HG03442 (cell line): ENCODE results near the gene ADAM12.

ENCODE experiments used
- ATAC-seq: cut with Tn5 transposase; IDR thresholded peaks from one replicate; pipeline ENCODE4 v1.9.1; 2021; ENCODE audit warnings: mild to moderate bottlenecking, moderate library complexity; ENCODE audit not compliant: unreplicated experiment

The ADAM12 gene

DNA sequence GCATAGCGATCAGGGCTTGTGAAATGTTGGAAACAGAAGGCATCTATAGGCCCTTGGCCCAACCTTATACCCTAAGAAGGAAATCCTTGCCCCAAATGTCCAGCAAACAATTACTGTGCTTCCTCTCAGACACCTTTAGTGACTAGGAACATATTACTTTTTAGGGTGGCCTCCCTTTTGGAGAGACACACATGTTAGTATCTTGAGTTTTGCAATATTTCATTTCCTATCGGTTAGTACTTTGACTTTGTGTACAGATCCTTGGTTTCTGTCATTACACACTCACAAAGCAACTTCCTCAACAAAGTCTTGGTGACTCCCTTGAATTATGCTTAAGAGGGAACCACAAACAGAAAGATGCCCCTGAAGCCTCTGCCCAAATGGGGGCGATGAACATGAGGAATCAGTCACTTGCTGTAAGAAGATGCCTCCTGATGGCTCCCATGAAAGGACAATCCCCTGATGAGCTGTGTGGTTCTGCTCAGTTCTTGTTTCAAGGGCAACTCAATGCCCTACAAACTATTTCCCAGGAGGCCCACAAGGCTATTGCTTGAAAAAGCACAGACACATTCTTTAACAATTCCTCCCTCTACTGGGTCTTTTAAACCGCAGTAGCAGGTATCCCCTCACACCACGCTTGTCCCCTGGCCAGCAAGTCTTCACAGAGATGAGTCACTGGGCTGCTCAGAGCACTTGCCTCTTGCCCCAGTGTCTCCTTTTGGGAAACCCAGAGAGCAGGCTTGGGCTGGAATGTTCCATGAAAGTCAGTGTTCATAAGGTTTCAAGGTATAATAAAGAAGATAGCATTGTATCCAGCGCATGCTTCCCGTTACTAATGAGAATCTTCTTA is 295.7 kb downstream of the ADAM12 start:
- no peak for ATAC-seq

DNA sequence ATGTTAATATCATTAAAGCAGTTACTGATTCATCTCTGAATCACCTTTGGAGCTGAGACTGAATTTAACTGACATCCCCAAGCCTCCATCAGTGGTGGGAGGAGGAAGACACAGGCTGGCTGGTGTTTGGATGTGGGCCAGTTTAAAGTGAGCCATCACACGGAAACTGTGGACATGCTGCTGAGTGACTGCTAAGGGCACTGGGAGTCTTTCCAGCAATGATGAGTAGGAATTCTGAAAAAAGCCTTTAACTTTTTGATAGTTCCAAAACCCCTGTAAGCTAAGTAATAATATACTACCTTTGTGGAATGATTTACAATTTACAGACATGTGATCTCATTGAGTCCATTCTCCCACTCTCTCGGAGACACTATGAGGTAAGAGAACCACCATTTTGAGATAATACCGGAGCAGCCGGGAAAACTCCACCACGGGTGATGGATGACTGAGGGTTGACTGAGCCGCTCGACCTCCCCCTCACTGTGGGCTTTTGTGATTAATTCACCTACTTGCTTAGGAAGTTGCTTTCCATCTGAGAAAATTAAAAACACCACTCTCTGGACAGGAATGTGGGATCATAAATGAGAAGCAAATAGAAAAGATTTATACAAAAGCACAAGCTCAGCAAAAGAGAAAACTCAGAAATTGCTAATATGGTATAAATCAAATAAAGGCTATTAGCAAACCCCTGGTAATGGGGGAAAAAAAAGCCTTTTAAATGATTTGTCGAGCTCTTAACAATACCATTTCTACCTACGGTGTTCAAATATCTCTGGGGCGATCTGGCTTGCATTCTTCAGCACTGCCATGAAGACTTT is 297.2 kb downstream of the ADAM12 start:
- ATAC-seq = no peak

DNA sequence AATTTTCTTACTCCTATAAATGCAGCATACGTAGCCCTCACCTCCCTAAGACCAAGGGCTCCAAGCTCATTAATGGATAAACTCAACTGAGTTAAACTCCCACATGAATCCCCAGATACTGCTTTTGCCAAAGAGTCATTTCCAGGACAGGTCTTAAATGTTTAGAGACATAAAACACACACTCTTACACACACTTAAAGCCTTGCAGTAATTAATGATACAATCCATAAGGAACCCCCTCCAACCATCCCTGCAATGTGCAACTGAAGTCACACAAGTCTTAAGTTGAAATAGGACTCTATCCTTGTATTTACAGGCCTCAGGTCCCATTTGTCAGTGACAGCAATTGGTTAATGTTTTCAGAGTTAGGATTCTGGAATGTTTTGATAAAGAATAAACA is 297.8 kb downstream of the ADAM12 start:
- ATAC-seq = no peak

DNA sequence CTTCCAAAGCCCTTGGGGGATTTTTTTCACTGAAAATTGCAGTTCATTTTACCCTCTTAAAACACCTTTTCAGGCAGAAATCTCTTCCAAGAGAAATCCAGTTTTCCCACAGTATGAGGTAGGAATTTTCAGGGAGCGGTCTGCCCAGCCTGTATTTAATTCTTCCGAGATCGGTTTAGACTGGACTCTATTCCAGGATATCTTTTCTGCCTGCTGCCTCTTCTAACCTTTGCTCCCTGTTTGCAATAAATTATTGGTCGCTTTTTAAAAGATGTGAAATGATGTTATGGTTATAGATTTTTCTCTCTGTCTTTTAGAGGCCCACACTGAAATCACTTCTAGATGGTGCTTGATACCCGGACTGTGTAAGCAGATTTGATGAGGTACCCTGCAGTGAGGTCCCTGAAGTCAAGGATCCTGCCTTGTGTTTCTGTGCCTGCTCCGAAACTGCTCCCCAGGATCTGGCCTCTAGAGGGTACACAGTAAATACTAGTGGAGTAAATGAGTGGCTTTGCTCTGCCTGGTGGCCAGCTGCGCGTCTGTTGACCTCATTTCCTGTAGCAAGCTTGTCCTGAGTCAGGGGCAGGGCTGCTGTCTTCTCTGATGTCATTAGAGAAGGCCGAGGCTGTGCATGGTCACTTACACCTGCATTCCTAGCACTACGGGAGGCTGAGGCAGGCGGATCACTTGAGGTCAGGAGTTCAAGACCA is 300.3 kb downstream of the ADAM12 start:
- ATAC-seq = no peak

DNA sequence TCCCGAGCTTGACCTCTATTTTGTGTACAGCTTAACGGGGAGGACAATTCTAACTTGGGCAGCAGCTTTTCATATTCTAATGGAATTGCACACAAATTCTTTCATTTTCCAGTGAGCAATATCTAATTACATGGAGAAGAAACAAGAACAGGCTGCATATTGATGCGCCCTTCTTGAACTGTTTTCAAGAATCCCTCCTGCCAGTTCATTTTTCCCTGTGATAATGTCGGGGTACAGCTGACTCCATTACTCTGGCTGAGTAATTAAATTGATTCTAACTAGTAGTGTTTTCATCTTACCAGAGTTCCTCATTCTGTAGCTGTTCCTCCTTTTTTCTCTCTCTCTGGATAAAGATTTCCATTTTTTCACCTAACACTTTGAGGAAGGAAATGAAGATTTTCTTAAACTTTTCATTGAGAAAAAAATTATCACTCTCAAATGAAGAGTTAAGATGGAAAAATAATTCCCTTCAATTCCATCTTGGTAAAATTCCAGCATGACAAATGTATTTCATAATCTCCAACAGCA is 301.1 kb downstream of the ADAM12 start:
- ATAC-seq = no peak

DNA sequence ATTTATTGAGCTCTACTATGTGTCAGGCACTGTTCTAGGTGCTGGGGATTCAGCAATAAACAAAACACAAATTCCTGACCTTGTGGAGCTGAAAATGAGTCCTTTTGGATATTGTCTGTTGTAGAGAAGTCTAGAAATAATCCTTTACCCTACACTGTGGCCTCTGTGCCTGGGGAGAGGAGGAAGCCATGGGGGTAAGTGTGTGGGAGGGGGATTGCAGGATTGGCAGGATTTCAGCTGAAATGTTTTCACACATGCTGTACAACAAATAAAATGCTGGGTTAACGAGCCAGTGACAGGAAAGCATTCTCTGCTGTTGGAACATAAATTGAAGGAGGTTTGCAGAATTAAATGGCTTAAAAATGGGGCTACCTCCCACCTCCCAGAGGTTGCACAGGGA is 302.5 kb downstream of the ADAM12 start:
- ATAC-seq = no peak

DNA sequence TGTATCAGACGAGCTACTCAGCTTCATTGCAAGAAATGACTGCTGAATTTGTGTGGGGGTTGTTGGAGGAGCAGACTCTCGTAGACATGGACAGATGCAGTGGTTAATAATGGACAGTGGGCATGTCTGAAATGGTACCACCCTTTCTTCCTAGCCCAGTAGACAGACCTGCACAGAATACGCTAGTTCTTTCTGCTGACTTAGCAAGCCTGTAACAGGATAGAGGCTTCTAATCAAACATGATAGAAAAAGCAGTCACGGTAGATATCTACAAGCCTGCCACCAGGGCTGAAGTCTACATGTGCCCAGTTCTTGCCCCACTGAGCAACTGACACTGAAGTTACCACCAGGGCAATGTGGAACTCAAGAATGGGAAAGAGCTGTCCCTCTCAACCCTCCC is 303.9 kb downstream of the ADAM12 start:
- no peak for ATAC-seq

DNA sequence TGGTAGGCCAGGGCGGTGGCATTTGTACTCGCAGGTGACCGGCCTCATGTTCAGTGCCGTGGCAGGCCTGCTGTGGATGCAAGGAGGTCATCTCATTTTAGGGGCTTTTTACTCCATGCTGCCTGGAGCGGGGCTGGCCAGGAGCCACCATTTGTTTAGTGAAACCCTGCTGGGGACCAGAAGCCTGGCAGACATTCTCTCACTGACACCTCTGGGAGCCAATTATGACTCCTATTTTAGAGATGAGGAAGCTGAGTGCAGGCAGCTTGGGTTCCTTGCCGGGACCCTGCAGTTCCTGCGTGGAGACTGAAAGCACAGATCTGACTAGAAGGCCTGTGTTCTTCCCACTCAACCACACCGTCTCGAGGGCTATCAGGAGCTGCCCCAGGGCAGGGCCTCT is 305.3 kb downstream of the ADAM12 start:
- no peak for ATAC-seq

DNA sequence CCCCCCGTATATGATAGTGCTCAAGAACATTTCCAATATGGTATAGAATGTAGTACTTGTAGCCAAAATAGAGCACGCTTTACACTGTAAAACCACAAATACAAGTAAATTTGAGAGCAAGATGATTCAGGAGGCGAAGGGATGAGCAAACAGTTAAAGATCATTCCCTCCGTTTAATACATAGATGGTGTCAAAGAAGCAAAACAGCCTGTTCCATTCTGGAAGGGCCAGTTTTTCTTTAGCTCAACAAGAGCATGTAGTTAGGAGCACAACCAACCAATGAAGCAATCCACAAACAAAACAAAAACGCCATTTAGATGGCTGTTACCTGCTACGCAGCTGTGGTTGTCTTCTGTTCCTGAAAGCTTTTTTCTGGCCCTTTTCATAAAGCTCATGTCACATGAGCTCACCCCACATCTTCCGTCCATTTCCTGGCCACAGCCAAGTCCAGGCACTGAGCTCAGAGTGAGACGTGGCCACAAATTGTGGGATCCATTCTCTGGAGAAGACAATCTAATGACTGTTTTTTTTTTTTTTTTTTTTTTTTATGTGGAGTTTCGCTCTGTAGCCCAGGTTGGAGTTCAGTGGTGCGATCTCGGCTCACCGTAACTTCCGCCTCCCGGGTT is 306.3 kb downstream of the ADAM12 start:
- no peak for ATAC-seq

DNA sequence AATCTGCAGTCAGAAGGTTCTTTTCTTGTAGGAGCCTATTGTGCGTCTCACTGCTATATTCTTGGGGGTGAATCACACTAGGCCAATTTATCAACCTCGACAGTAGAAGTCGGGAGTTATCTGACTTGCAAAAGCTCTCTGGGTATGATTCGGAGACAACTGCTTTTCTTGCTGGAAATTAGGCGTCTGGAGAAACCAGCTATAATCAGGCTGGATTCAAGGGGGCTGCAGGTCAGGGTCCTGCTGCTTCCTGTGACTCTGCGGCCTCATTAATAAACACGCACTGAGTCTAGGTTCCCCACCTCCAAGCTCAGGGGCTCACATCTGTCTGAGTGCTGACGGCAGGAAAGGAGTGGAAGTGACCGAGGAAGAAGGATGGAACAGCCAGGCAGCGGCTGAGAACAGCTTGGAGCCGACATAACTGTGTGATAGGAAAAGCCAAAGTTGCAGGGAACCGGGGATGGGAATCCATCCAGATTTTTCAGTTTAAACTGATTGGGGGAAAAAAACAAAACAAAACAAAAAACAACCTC is 307.3 kb downstream of the ADAM12 start:
- no peak for ATAC-seq

DNA sequence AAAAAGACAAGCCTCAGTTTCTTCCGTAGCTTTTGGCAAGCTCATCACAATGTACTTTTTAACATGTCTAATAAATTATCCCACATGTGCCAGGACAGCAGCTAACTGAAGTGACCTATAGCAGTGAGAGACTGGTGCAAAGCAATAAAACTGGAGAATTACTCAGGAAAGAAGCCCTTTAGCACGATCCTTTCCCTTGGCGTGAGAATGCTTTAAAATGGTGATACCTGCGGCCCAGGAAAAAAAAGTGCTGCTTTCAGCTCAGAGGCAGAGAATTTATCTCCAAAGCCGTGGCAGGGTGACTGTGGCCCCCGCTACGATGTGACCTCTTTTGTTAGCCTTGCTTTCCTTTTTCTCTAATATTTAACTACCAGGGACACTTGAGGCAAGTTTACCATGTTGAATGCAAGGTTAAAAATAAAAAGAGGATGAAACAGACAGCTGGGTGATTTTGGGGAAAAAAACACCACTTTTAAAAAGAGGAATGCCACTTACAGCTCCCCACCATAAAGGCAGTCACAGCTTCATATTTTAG is 307.9 kb downstream of the ADAM12 start:
- ATAC-seq = no peak

DNA sequence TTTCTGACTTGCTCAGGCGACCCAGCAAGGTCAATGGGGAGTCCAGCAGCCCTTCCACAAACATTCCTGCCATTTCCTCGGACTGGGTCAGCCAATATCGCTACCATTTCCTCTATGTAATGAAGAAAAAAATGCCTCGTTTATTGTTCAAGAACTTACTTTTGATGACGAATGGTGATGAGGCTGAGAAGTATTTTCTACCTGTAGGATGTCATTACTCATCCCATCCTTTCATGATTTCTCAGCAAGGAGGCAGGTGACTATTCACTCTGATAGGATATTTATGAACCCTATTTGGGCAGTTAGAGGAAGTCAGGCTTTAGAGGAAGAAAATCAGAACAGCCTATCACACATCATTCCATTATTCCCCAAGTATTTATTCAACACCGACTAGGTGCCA is 313.3 kb downstream of the ADAM12 start:
- no peak for ATAC-seq

DNA sequence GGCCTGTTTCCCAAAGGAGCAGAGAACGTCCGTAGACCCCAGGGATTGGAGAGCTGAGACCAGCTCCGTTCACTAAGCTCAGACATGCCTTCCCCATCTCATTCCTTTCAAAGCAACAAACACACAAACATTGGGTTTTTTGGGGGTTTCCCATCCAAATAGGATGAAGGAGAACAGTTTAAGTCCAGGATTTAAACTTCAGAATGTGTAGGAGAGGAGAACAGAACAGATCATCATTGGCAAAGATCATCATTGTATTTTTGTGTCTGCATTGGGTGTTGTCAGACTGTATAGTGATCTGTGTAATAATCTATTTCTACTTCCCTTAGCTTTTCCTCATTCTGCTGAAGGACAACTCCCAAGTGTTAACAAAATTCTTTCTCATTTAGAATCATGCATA is 314.0 kb downstream of the ADAM12 start:
- no peak for ATAC-seq

DNA sequence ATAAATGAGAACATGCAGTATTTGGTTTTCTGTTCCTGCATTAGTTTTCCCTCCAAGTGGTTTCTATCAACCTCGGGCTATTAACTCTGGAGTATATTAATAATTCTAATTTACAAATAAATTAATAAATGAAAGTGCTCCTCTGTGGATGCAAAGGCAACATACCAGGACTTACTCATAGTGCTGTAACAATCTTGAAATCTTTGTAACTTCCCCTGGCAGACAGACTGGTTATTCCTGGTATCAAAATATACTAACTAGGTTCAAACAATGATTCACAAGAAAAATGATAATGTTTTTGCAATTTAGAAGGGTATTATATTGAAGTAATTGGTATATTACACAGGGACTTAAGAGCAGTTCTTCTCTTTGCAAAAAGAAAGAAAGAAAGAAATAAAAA is 314.7 kb downstream of the ADAM12 start:
- no peak for ATAC-seq

DNA sequence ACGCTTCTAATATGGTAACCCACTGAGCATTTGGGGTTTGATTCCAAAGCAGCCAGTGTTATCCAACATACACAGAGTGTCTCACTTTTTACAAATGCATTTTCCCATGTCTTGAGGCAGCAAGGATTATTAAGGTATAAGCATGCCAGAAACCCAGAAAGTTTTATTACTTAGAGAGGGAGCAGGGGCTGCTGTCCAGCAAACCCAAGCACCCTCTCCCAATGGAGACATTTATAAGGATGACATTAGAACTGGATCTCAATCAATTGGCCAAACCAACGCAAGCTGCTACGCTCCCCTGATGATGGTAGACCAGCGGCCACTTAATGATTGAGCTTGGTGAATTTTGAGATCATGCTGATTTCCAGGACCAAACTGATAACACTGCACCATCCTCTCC is 315.7 kb downstream of the ADAM12 start:
- ATAC-seq = no peak

DNA sequence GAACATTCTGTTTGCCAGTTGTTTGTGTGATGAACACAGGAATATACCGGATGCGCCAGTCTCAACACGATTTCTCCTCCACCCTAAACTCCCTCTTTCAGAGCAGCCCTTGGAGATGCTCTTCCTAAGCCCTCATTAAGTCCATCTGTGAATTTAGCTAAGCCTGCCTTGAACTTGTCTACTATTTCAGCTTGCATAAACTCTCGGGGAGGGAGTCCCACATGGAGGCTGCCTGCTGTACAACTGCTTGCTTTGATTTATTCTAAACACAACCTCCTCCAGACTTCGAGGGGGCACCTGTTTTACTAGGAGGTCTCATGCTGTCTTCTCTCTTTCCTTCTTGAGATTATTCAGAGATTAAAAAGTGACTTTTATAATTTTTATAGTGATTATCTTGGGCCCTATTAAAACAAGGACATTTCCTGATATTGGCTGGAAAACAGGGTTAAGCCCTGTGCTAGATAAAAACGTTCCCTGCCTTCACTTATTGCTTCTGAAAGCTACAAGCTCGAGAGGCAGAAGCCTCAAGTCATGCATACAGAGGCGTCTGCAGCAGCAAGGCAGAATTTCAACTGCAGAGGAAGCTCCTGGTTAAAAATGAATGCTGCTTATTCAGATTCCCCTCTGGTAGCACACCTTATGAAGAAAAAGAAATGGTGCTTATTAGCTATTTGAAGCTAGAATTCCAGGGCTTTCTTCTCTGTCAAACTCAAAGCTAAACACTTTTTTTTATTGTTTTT is 317.6 kb downstream of the ADAM12 start:
- ATAC-seq = no peak

DNA sequence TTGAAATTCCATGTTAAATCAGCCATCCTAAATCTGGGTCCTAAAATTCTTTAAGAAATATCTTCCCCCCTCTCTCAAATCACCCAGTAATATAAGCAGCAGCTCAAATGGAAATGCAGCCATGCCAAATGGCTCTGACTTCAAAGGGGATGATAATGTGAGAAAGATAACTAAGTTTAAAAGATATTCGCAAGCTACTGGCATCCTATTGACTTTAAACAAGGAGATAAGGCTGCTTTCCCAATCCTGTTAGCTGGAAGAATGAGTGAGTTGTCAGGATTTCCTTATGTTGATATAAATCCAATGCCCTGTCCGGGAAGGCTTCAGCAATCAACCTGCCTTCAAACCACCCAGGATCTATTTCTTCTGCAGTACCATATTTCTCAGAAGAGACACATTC is 320.0 kb downstream of the ADAM12 start:
- no peak for ATAC-seq

DNA sequence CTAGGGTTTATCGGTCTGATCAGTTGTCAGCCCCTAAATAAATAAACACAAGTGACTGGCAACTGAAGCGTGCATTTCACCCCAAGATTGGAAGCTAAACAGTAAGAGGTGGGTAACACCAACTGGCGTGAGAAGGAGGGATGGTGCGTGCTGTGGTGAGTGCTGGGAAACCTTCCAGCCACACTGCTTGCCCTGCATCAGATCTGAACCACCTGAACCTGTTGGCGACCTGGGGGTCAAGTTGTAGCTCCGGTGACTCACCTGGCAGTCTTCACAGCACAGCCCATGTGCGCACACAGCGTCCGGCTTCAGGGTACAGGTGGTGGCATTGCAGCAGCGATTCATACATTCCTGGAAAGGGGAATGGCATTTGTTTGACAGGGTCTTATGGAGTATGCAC is 321.8 kb downstream of the ADAM12 start:
- no peak for ATAC-seq

DNA sequence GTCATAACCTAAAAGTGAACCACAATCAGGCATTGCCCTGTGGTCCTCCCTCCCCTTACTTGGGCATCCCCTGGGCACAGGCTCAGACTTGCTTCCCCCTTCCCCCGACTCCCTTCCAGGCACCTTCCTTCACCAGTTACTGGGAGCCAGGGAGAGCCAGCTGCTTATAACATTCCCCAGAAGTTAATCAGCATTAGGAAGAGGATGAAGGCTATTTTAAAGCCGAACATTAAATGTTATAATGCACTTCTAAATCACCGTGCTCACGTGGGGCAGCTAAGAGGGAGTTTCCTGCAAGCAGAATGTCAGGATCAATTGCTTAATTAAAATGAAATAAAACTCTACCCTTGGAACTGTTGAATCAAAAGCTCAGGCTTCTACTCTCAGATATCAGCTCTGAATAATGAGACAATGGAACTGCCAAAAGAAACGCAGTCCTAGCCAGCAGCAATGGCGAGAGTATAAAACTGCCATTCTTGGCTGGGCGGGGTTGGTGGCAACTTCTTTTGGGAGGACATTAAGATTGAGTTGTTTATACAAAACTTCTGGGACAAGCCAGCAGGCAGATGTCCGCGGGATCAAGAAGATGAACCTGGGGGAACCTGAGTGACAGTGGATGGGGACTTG is 322.4 kb downstream of the ADAM12 start:
- ATAC-seq = no peak
